Type B pancreatic cell (in vitro differentiated cells): ENCODE data around the gene SPOCK1. TPM values are rescaled to one million over a fixed set of nuclear protein-coding genes. Genes with fewer than 3 reads are reported as not detected.

Experiments used
- DNase-seq: peaks from one replicate; pipeline ENCODE4 v3.0.0; 2021; ENCODE audit warnings: mixed read lengths; ENCODE audit not compliant: unreplicated experiment; ENCODE audit errors: extremely low spot score
- H3K27ac Mint-ChIP-seq: 2 replicates; pipeline ENCODE4 v1.8.0; 2021; ENCODE audit warnings: mild to moderate bottlenecking, mixed read lengths
- H3K27me3 Mint-ChIP-seq: 2 replicates; pipeline ENCODE4 v1.8.0; 2021; ENCODE audit warnings: mixed read lengths
- H3K36me3 Mint-ChIP-seq: 2 replicates; pipeline ENCODE4 v1.8.0; 2021; ENCODE audit warnings: mixed read lengths
- H3K4me1 Mint-ChIP-seq: one replicate; pipeline ENCODE4 v1.8.0; 2021; ENCODE audit warnings: mixed read lengths; ENCODE audit not compliant: unreplicated experiment
- H3K4me3 Mint-ChIP-seq: 2 replicates; pipeline ENCODE4 v1.8.0; 2021; ENCODE audit warnings: mild to moderate bottlenecking, mixed read lengths
- H3K9me3 Mint-ChIP-seq: 2 replicates; pipeline ENCODE4 v1.8.0; 2021; ENCODE audit warnings: mixed read lengths
- total RNA-seq: library from RNA; stranded (reverse); gene quantifications from 2 replicates; pipeline ENCODE4 v1.2.1, GENCODE V29; 2021; ENCODE audit warnings: low replicate concordance
- TF ChIP-seq, protein P1 (sequence below): fragments of 200-600 bp; sonication (generic); conservative IDR thresholded peaks from 2 replicates; pipeline ENCODE4 v1.5.0; 2021; ENCODE audit warnings: antibody characterized with exemption, mild to moderate bottlenecking

The SPOCK1 gene
- total RNA-seq, 1 donor from 2014 or later, result 45.1 TPM

DNA sequence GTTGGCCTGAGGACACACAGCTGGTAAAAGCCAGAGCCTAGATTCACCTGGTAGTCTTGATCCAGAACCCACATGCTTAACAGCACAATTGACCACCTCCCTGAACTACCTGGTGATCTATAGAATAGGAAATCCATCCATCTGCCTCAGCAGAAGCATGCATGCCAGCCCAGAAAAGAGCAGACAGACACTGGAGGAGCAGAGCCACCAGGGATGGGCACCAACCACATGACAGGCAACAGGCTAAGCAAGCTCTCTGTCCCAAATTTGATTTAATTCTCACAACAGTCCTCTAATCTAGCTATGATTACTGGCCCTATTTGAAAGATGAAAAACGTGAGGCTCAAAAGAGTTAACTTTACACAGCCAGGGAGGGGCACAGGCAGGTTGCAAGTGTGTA is 208.1 kb downstream of the SPOCK1 start:
- Mint-ChIP-seq H3K36me3 (no peaks in the 10 kb centered on the region), H3K9me3 (no peaks in the 10 kb centered on the region), H3K27ac (no peak overlapping the region), H3K4me1 (peaks cover 7% of the 10 kb centered on the region), H3K27me3 (peaks cover 13% of the 10 kb centered on the region), H3K4me3 (no peak overlapping the region)
- no peak for DNase-seq
- TF ChIP-seq, protein P1, sequence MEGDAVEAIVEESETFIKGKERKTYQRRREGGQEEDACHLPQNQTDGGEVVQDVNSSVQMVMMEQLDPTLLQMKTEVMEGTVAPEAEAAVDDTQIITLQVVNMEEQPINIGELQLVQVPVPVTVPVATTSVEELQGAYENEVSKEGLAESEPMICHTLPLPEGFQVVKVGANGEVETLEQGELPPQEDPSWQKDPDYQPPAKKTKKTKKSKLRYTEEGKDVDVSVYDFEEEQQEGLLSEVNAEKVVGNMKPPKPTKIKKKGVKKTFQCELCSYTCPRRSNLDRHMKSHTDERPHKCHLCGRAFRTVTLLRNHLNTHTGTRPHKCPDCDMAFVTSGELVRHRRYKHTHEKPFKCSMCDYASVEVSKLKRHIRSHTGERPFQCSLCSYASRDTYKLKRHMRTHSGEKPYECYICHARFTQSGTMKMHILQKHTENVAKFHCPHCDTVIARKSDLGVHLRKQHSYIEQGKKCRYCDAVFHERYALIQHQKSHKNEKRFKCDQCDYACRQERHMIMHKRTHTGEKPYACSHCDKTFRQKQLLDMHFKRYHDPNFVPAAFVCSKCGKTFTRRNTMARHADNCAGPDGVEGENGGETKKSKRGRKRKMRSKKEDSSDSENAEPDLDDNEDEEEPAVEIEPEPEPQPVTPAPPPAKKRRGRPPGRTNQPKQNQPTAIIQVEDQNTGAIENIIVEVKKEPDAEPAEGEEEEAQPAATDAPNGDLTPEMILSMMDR, result no peak

DNA sequence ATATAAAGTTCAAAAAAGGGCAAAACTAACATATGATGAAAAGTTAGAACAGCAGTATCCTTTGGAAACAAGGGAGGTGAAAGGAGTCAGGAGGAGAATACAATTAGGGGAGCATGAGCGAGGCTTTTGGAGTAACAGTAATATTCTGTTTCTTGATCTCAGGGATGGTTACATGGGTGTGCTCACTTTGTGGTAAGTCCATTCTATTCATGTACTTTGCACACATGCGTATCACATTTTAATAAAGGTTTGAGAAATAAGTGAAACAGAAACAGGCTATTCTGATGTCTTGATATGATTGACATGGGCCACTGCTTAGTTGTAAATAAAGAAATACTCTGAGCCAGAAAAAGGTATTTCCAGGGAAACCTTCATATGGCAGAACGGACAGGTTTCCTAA is 208.8 kb downstream of the SPOCK1 start:
- Mint-ChIP-seq H3K4me1 (peaks cover 5% of the 10 kb centered on the region), H3K4me3 (no peak overlapping the region), H3K36me3 (no peaks in the 10 kb centered on the region), H3K27ac (no peak overlapping the region), H3K27me3 (peaks cover 13% of the 10 kb centered on the region), H3K9me3 (no peaks in the 10 kb centered on the region)
- TF ChIP-seq, protein P1, result no peak
- DNase-seq, result no peak

GRCh38 chr5:137289856-137290255 is 209.3 kb downstream of the SPOCK1 start:
- H3K4me1 Mint-ChIP-seq, result peaks cover 5% of the 10 kb centered on the region
- no peak overlapping the region for H3K4me3 Mint-ChIP-seq
- TF ChIP-seq, protein P1, result no peak
- no peaks in the 10 kb centered on the region for H3K9me3 Mint-ChIP-seq
- H3K27me3 Mint-ChIP-seq, result peaks cover 13% of the 10 kb centered on the region
- DNase-seq, result no peak
- no peak overlapping the region for H3K27ac Mint-ChIP-seq
- H3K36me3 Mint-ChIP-seq, result no peaks in the 10 kb centered on the region

GRCh38 chr5:137287569-137287968 is 211.6 kb downstream of the SPOCK1 start:
- DNase-seq, result no peak
- no peaks in the 10 kb centered on the region for H3K9me3 Mint-ChIP-seq
- peaks cover 13% of the 10 kb centered on the region for H3K27me3 Mint-ChIP-seq
- H3K36me3 Mint-ChIP-seq, result no peaks in the 10 kb centered on the region
- H3K4me3 Mint-ChIP-seq, result no peak overlapping the region
- H3K27ac Mint-ChIP-seq, result no peak overlapping the region
- TF ChIP-seq, protein P1, result no peak
- H3K4me1 Mint-ChIP-seq, result peaks cover 5% of the 10 kb centered on the region

GRCh38 chr5:137286025-137286610 is 213.0 kb downstream of the SPOCK1 start:
- Mint-ChIP-seq H3K27me3 (peaks cover 13% of the 10 kb centered on the region), H3K4me3 (no peak overlapping the region), H3K4me1 (peaks cover 5% of the 10 kb centered on the region), H3K9me3 (no peaks in the 10 kb centered on the region), H3K27ac (no peak overlapping the region), H3K36me3 (no peaks in the 10 kb centered on the region)
- no peak for DNase-seq
- TF ChIP-seq, protein P1, result no peak

GRCh38 chr5:137283801-137284200 is 215.3 kb downstream of the SPOCK1 start:
- peaks cover 13% of the 10 kb centered on the region for H3K27me3 Mint-ChIP-seq
- peaks cover 5% of the 10 kb centered on the region for H3K4me1 Mint-ChIP-seq
- H3K27ac Mint-ChIP-seq, result no peak overlapping the region
- no peak for DNase-seq
- no peaks in the 10 kb centered on the region for H3K9me3 Mint-ChIP-seq
- TF ChIP-seq, protein P1, result no peak
- no peak overlapping the region for H3K4me3 Mint-ChIP-seq
- no peaks in the 10 kb centered on the region for H3K36me3 Mint-ChIP-seq
